ENCODE measurements around the gene TAX1BP1. TPM values are rescaled to one million over a fixed set of nuclear protein-coding genes. Genes with fewer than 3 reads are reported as not detected.

Gene TAX1BP1
- total RNA-seq, 1 experiment from 2014 or later, result 164 TPM

- no peak for DNase-seq (ENCODE audit: low spot score)
These were observed 41.2 kb downstream of the TAX1BP1 start for GRCh38 chr7:27781188-27781587.

DNA sequence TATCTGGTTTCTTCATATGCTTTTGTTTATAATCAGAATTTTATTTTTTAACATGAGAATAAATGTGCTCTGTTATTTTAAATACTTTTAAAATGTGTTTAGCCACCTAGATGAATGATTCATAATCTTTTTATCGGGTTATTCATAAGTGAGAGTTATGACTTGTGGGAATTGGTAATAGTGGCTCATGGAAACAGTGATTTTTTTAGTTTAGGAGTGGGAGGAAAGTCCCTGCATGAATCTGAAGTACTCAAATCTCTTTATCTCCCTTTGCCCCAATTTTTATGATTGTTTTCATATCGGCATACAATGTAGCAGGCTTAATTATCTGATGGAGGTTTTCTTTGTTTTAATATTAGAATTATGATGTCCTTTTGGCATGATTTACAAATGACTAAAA lies 42.9 kb downstream of the TAX1BP1 start:
- no peak for DNase-seq (ENCODE audit: low spot score)

DNA sequence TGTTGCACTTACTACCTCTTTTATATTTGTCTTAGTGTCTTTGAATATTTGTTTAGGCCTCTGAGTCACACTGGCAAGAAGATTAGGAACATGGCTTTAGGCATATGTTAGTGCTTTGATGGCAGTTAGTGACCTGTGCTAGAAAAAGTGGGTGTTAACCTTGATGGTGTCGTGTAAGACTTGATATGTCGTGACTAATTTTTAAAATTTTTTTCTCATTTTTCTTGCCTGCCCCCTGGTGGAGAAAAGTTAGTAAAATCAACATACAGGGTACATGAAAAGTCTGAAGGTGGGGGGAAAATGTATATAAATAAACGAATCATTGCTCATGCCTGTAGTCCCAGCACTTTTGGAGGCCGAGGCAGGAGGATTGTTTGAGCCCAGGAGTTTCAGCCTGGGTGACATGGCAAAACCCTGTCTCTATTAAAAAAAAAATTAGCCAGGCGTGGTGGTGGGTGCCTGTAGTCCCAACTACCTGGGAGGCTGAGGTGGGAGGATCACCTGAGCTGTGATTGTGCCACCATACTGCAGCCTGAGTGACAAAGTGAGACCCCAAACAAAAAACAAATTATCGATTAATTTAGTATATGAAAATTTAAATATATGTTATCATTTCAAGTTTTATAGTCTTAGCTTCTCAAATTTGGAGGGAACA lies 44.6 kb downstream of the TAX1BP1 start:
- DNase-seq (ENCODE audit: low spot score), result peak; percentile 79

GRCh38 chr7:27788437-27788836 lies 48.5 kb downstream of the TAX1BP1 start:
- no peak for DNase-seq (ENCODE audit: low spot score)

DNA sequence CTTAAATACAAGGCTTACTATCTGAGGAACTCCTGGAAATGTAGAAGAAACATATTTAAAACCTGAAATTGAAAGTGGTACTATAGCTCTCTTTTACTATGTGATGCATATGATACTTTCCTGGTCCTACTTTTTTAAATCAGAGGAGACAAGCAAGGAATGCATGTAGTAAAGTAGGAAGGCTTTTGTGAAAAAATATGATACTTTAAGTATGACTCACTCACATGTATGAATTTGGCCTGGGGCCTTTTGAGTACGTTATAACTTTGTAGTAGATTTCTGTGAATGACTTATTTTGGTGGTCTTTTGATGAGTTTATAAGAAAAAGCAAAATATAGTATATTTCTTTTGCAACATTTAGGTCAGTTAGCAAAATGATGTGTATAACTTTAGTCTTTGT lies 53.8 kb downstream of the TAX1BP1 start:
- DNase-seq (ENCODE audit: low spot score), result no peak

DNA sequence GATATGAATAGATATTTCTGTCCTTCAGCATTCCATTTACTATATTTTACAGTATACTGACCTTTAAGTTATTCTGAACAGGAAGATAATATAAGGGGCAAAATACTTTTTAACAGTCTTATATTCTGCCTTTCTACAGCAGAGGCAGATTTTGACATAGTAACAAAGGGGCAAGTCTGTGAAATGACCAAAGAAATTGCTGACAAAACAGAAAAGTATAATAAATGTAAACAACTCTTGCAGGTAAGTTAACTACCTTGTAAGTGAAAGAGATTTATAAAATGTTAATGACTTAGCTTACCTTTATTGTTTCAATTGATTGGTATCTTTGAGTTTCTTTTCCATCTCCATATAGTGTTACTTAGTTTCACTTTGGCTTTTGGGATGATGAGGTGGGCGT lies 56.0 kb downstream of the TAX1BP1 start:
- no peak for DNase-seq (ENCODE audit: low spot score)

DNA sequence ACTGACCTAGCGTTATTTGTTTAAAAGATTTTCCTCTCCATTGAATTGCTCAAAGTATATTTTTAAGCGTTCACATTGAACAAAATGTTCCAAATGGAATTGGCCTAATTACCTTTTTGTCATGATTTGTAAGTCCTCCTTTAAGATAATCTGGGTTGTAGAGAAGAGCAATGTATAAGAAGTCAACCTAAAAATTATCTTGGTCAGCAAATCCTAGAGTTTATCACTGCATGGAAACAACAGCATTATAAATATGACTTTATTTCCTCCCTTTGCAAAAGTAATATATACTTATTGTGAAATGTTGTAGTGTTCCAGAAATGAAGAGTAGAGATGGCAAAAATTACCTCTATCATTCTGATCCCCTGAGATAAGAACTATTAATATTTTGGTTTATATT lies 59.2 kb downstream of the TAX1BP1 start:
- DNase-seq (ENCODE audit: low spot score), result no peak

DNA sequence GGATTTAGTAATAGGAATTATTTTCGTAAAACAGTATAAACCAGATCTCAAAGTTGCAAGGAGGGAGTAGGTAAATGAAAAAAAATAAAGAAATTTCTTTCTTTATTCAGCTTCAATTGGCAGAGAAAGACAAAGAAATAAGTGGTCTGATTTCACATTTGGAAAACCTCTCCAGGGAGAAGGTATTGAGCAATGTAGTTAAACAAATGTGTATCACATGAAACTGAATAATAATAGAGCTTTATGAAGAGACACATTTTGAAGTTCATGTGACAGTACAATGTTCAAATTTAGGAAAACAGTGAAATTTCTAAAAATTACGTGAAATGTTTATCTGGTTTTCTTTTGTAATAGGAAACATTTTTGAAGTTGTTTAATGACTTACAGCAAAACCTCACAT lies 63.0 kb downstream of the TAX1BP1 start:
- no peak for DNase-seq (ENCODE audit: low spot score)

DNA sequence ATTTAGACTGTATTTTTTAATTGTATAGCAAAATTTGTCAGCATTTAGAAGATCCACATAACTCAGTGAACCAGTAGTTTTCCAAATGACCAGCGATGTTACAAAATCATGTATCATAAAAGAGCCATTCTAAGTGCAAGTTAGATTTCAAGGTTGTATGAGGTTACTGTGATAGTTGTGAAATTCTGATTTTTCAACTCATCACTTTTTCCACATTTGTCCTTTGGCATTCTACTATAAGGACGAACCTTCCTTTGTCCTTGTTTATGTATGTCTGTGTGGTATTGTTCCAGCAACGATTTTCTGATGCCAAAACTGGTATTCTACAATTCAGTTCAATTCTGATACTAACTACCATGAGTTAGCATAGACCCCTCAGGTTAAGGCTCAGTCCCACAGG lies 64.2 kb downstream of the TAX1BP1 start:
- no peak for DNase-seq (ENCODE audit: low spot score)

DNA sequence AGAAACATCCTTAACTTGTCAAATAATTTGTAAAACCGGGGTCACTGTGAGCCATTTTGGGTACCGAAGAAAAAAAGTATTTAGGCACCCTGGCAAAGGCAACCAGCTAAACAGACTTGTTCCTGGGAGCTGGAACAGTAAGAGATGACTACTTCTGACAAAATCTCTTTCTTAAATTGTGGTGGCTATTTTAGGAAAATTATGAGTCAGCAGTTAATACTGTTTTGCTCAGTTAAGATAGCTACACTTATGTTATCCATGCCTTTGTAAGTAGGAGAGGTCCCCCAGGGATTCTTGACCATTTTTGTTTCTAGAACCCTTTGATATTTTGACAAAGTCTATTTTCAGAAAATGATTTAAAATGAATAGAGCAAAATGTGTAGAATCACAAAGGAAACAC lies 68.7 kb downstream of the TAX1BP1 start:
- DNase-seq (ENCODE audit: low spot score), result no peak

DNA sequence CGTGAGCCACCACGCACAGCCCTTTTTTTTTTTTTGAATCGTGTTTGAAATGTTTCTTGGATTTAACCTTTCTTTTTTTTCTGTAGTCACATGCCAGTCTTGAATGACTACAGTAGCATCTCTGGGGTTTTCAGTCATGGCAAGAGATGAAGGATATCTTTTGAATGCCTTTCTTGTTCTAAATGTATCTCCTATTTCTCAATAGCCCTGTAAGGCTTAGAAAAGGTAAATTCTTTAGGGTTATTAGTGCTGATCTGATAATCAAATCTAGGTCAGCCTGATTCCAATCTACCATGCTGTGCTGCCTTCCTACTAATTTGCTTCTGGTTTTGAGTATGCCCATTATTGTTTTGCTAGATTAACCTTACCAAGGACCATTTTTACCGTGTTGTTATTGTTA lies 70.2 kb downstream of the TAX1BP1 start:
- DNase-seq (ENCODE audit: low spot score), result no peak

GRCh38 chr7:27812706-27813105 lies 72.7 kb downstream of the TAX1BP1 start:
- DNase-seq (ENCODE audit: low spot score), result no peak

DNA sequence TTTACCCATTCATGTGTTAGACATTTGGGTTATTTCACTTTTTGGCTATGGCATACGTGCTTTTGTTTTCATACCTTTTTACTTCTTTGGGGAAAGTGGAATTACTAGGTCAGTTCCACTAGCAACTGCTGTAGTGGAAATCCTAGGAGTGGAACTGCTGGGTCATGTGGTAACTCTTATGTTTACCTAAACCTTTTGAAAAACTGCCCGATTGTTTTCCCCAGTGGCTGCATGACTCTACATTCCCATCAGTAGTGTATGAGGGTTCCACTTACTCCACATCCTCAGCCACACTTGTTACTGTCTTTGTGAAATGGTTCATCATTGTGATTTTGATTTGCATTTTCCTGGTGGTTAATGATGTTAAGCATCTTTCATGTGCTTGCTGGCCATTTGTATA lies 82.3 kb downstream of the TAX1BP1 start:
- DNase-seq (ENCODE audit: low spot score), result no peak

DNA sequence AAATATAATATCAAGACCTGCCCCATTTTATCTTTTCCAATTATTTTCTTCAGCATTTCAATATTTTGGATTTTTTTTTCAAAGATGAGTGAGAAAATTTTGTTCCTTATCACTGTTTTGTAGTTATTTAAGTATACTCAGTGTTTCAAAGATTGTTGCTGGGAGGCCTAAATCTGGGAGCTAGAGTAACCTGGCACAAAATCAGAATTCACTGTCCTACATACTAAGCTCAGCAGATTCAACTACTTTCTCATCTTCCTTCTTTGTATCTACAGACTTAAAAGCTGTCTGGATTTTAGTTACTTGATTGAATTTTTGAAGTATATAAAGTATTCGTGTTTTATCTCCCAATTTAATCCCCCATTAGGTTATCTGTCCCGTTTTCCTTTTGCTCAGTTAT lies 85.9 kb downstream of the TAX1BP1 start:
- DNase-seq (ENCODE audit: low spot score), result no peak

DNA sequence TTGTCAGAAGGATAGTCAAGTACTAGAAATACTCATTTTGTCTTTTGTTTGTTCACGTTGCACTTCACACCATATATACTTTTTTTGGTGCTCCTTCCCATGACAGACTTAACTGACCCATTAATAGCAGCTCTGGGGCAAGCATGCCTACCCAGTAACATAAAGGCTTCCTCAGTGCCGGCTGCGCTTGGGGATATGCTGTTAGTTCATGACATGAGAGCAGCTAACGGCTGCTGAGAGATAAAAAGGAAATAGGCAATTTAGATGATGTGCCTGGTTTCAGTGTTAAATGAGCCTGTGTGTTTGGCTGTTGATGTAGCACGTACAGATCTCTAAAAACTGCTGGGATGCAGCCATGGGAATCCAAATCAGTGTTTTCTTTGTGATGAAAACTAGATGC lies 86.4 kb downstream of the TAX1BP1 start:
- DNase-seq (ENCODE audit: low spot score), result no peak

GRCh38 chr7:27834179-27834921 lies 94.4 kb downstream of the TAX1BP1 start:
- DNase-seq (ENCODE audit: low spot score), result no peak

DNA sequence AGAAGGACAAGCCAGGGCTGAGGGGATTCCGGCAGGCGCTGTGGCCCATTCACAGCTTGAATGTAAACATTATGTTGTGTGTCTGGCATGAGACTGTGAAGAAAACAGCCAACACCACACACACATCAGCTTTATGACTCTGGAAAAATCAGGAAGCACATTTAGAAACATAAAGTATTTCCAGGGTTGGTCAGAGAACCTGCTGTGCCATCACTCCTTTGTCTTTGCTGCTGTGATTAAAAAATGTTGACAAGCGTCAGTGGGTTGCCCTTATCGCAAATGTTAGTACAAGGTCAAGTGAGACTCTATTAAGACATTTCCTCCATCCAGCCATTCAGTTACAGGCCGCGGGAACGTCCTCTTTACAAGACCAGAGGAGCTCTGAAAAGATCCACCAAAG lies 95.4 kb downstream of the TAX1BP1 start:
- no peak for DNase-seq (ENCODE audit: low spot score)

DNA sequence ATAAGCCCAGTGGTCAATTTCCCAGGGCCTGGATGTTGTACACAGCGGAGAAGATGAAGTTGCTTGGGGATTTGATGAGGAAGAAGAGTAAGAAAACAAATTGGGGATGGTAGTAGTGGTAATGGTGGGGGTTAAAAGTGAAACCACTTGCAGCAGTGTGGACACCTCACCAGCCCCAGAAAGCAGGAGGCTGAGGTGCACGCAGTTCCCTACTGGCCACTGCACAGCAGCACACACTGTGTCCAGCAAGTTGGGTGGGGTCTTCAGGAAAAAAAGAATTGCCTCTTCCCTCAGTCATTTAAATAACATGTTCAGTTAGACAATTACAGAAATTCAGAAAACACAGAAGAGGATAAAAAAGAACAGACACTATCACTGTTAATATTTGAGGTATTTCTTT lies 96.6 kb downstream of the TAX1BP1 start:
- DNase-seq (ENCODE audit: low spot score), result no peak

GRCh38 chr7:27839099-27839498 lies 99.1 kb downstream of the TAX1BP1 start:
- no peak for DNase-seq (ENCODE audit: low spot score)

- DNase-seq (ENCODE audit: low spot score), result no peak
These were observed 100.4 kb downstream of the TAX1BP1 start for GRCh38 chr7:27840313-27840712.

GRCh38 chr7:27840760-27841364 lies 100.9 kb downstream of the TAX1BP1 start:
- DNase-seq (ENCODE audit: low spot score), result no peak

DNA sequence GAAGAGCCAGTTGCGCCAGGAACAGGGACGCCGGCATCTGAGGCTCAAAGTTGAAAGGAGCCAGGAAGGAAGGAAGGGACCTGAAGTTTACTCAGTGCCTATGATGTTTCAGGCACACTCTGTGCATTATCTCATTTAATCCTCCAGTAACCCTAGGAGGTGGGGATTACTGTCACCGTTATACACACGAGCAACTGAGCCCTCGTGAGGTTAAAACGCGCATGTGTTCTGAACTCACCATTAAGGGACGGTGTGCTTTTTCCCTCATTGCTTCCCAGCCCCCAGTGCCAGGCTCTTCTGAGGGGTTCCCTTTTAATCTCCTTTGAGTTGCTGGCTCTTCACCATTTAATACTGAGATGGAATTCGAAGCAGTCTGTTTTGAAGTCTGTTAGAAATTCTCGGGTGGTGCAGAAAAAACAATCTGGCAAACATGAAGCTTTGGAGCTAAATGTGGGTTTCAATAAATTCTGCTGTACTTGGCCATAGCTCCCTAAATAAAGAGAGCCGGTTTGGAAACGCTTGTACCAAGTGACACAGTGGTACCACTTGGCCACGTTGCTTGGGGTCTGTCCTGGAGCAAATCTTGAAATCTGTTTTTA lies 102.2 kb downstream of the TAX1BP1 start:
- no peak for DNase-seq (ENCODE audit: low spot score)

GRCh38 chr7:27842851-27843250 lies 102.9 kb downstream of the TAX1BP1 start:
- DNase-seq (ENCODE audit: low spot score), result no peak

Data from H4 (cell line).